K562 (cell line): Measurements from ENCODE around the gene IL1RL1. TPM values are rescaled to one million over a fixed set of nuclear protein-coding genes. Genes with fewer than 3 reads are reported as not detected.

Source experiments
- ATAC-seq: fragments of 200-7000 bp; cut with Tn5 transposase; 3 replicates; pipeline ENCODE4 v1.9.1; 2020; ENCODE audit warnings: moderate library complexity
- BruUV-seq: library from RNA; stranded (reverse); fragments of 400-500 nt; replicated peaks from 2 replicates; lab custom pipeline; 2021; lab: Mats Ljungman, UMichigan
- CTCF ChIA-PET: fragments of 300-600 bp; formaldehyde crosslinking; extraction: SDS; loops from one replicate; lab custom pipeline; 2021; ENCODE audit warnings: low intra/inter-chr PET ratio; lab: Yijun Ruan, JAX
- POLR2A ChIA-PET: fragments of 300-600, 350-650 bp; sonication (Branson Sonifier 250); formaldehyde crosslinking; extraction: SDS; loops from one replicate; lab custom pipeline; 2021; ENCODE audit warnings: antibody characterized with exemption, inconsistent platforms; lab: Yijun Ruan, JAX
- DNase-seq, 4 experiments: peaks; one replicate each; pipeline versions ENCODE4 v3.0.0 to v3.0.0-alpha.2; 2011 to 2018; ENCODE audit warnings: low spot score in 3 of 4, mixed read lengths in 3 of 4; ENCODE audit errors: extremely low read depth in 1 of 4
- FAIRE-seq: peaks from 2 replicates; lab custom pipeline; 2011; peaks lifted over from hg19 to GRCh38; lab: Jason Lieb, UNC
- H2AFZ ChIP-seq: 2 replicates; pipeline ENCODE4 v1.6.0; 2011; ENCODE audit warnings: low read depth, low read length, control low read depth, inconsistent platforms
- H3K27ac ChIP-seq: fragments of 200-600 bp; 3 replicates; pipeline ENCODE4 v1.8.0; 2011; ENCODE audit warnings: low read depth, mild to moderate bottlenecking, control low read depth, inconsistent platforms, low read length, moderate library complexity, mixed read lengths; ENCODE audit errors: extremely low read depth
- H3K27me3 ChIP-seq, 2 experiments: fragments of 300-600 bp in 1 of 2; 2 replicates in 1 of 2; 3 replicates in 1 of 2; pipeline versions ENCODE4 v1.6.0 to v1.8.0; 2011; ENCODE audit warnings: inconsistent platforms in 2 of 2, low read length in 2 of 2, mild to moderate bottlenecking in 1 of 2, mixed read lengths in 1 of 2, moderate library complexity in 1 of 2; ENCODE audit not compliant: control insufficient read depth in 2 of 2, insufficient read depth in 2 of 2
- H3K36me3 ChIP-seq: fragments of 300-600 bp; 3 replicates; pipeline ENCODE4 v1.8.0; 2011; ENCODE audit warnings: mild to moderate bottlenecking, low read length, inconsistent platforms; ENCODE audit not compliant: control insufficient read depth, insufficient read depth
- H3K4me1 ChIP-seq, 2 experiments: fragments of 200-600 bp in 1 of 2; replicated peaks in 1 of 2; 2 replicates in 1 of 2; 3 replicates in 1 of 2; pipeline versions ENCODE4 v1.5.1 to v1.8.0; 2011; ENCODE audit warnings: inconsistent platforms in 2 of 2, low read length in 2 of 2, mild to moderate bottlenecking in 1 of 2, mixed read lengths in 1 of 2, moderate library complexity in 1 of 2; ENCODE audit not compliant: control insufficient read depth in 2 of 2, insufficient read depth in 2 of 2
- H3K4me2 ChIP-seq: 2 replicates; pipeline ENCODE4 v1.6.1; 2011; ENCODE audit warnings: low read length, control low read depth, inconsistent platforms, mixed read lengths; ENCODE audit not compliant: insufficient read depth
- H3K4me3 ChIP-seq: fragments of 200-600 bp; sonication (generic), shearing (Covaris generic); 2 replicates; pipeline ENCODE4 v1.5.1; 2016; ENCODE audit warnings: control low read depth, inconsistent platforms
- H3K79me2 ChIP-seq: fragments of 200-600 bp; 3 replicates; pipeline ENCODE4 v1.8.0; 2011; ENCODE audit warnings: low read length, inconsistent platforms; ENCODE audit not compliant: control insufficient read depth, insufficient read depth
- H3K9ac ChIP-seq, 2 experiments: 2 replicates each; pipeline versions ENCODE4 v1.6.0 to v1.6.1; 2011; ENCODE audit warnings: low read depth in 2 of 2, low read length in 2 of 2, control low read depth in 1 of 2, inconsistent platforms in 1 of 2, mild to moderate bottlenecking in 1 of 2, mixed read lengths in 1 of 2; ENCODE audit not compliant: insufficient read depth in 1 of 2
- H3K9me1 ChIP-seq: one replicate; pipeline ENCODE4 v1.6.0; 2011; ENCODE audit warnings: inconsistent platforms, mild to moderate bottlenecking, low read length, moderate library complexity; ENCODE audit not compliant: control insufficient read depth, insufficient read depth
- H3K9me3 ChIP-seq: replicated peaks from 2 replicates; pipeline ENCODE4 v1.5.1; 2011; ENCODE audit warnings: low read depth, low read length, inconsistent platforms; ENCODE audit not compliant: control insufficient read depth, insufficient read depth
- H4K20me1 ChIP-seq: replicated peaks from 2 replicates; pipeline ENCODE4 v1.6.1; 2011; ENCODE audit warnings: low read length, inconsistent platforms, mixed read lengths; ENCODE audit not compliant: control insufficient read depth, insufficient read depth
- ELF2 ChIP-seq: fragments of 250-450 bp; sonication (Bioruptor Pico); IDR thresholded peaks from 2 replicates; pipeline ENCODE4 v1.5.0; 2021; ENCODE audit warnings: mild to moderate bottlenecking
- FOXK2 ChIP-seq, 2 experiments: fragments of 450-650 bp; IDR thresholded peaks in 1 of 2; conservative IDR thresholded peaks in 1 of 2; 2 replicates each; pipeline ENCODE4 v1.6.1; 2016; ENCODE audit warnings: low read depth in 2 of 2, mild to moderate bottlenecking in 1 of 2
- RBM17 ChIP-seq: fragments of 200-400 bp; formaldehyde crosslinking; IDR thresholded peaks from 2 replicates; pipeline ENCODE4 v1.6.1; 2017; ENCODE audit warnings: low read depth, mild to moderate bottlenecking, low read length, borderline replicate concordance
- SIX5 ChIP-seq, 2 experiments: IDR thresholded peaks; 2 replicates each; pipeline ENCODE4 v1.6.1; 2011; ENCODE audit warnings: low read length in 2 of 2, borderline replicate concordance in 1 of 2, low read depth in 1 of 2, mild to moderate bottlenecking in 1 of 2, moderate library complexity in 1 of 2; ENCODE audit not compliant: insufficient read depth in 1 of 2
- SRSF9 ChIP-seq: fragments of 200-400 bp; formaldehyde crosslinking; IDR thresholded peaks from 2 replicates; pipeline ENCODE4 v1.6.1; 2017; ENCODE audit warnings: low read depth, low read length, borderline replicate concordance
- SUPT5H ChIP-seq: fragments of 450-650 bp; IDR thresholded peaks from 2 replicates; pipeline ENCODE4 v1.6.1; 2016
- WGBS: fragments of 100-300 bp; shearing (Covaris generic); methylation state at CpG from one replicate; pipeline ENCODE4 v1.1.6; 2016; ENCODE audit warnings: low coverage, mixed read lengths; ENCODE audit not compliant: insufficient coverage; ENCODE audit errors: missing lambda C conversion rate; 5-methylcytosine and 5-hydroxymethylcytosine counted together
- in situ Hi-C: fragments of 300-500 bp; cut with MboI; formaldehyde crosslinking; loops from 4 replicates; pipeline ENCODE4 v1.15.0; 2018; ENCODE audit warnings: inconsistent platforms, mixed read lengths
- intact Hi-C: fragments of 100-400 bp; cut with micrococcal nuclease; formaldehyde crosslinking; loops from 2 replicates; pipeline ENCODE4 v1.14.2; 2022
- polyA plus RNA-seq, 8 experiments: library from polyadenylated mRNA; depleted of rRNA in 4 of 8; stranded (reverse) in 5 of 8; unstranded in 3 of 8; fragments of >200 nt; fragmentation: Nextera tagmentation in 2 of 8; fragmentation: Illumina TruSeq in 1 of 8; extraction: Ambion mirVana in 2 of 8; extraction: Trizol in 1 of 8; gene quantifications; 2 replicates each; pipeline versions ENCODE4 v1.2.1 to v1.2.3, GENCODE V29; 2011 to 2014; ENCODE audit warnings: inconsistent platforms in 1 of 8, missing spikeins in 1 of 8
- total RNA-seq, 7 experiments: library from RNA; depleted of rRNA in 6 of 7; stranded (reverse); fragments of >200 nt in 6 of 7; fragmentation: Illumina TruSeq in 2 of 7; extraction: Trizol in 2 of 7; gene quantifications; 2 replicates each; pipeline versions ENCODE4 v1.2.1 to v1.2.3, GENCODE V29; 2011 to 2021; ENCODE audit warnings: low replicate concordance in 1 of 7
- TF ChIP-seq, protein P1 (sequence below): fragments of 450-650 bp; formaldehyde crosslinking; IDR thresholded peaks from 2 replicates; pipeline ENCODE4 v1.4.0; 2020; ENCODE audit warnings: mild to moderate bottlenecking, moderate library complexity

IL1RL1 gene
- total and polyA plus RNA-seq, 9 of the 15 experiments (the other 6 are each of a cell fraction or from before 2014, with no cell fraction given): 0.06 to 3.3 (median 0.59) TPM

DNA sequence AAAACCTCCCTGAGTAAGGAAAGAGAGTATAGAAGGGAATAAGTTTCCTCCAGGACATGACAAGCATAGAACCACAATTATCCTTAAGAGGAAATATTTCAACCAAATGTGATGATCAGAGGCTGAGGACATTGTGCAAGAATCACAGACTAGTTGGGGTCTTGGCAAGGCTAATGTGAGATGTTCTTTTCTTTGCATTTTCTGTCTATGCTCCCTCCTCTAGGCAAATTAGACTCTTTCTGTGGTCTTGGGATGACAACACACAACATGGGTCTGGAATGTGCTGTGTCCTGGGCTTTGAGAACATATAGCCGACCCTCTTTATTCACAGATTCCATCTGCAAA, 32.0 kb upstream of the IL1RL1 start:
- ATAC-seq: no peak
- no peaks in the 10 kb centered on the region for H4K20me1 ChIP-seq
- WGBS: 0% methylated on average over 1 of the region's 1 CpG
- POLR2A ChIA-PET: interaction anchor here (0.6 to 0.9 kb wide), 2 partner anchors 10 to 148 kb away, joined by 3 read pairs; no protein-coding TSS in a partner anchor
- no peaks in the 10 kb centered on the region for H3K79me2 ChIP-seq
- H3K36me3 ChIP-seq: no peaks in the 10 kb centered on the region
- no peak for DNase-seq
- H3K4me1 ChIP-seq: no peaks in the 10 kb centered on the region
- intact Hi-C loops (no loop called here), in situ Hi-C loops (no loop called here)
- TF ChIP-seq FOXK2 (conservative IDR thresholded peaks at IDR 0.05 in 1 of 2, IDR thresholded peaks at IDR 0.05 in 1 of 2; ENCODE audit: low read depth in 2 of 2) (no peak), RBM17 (no peak), SRSF9 (no peak), ELF2 (CRISPR knock-in tag) (no peak), SIX5 (IDR thresholded peaks at IDR 0.05; ENCODE audit: borderline replicate concordance in 1 of 2, insufficient read depth in 1 of 2, low read depth in 1 of 2, low read length in 2 of 2) (no peak), SUPT5H (no peak)
- TF ChIP-seq, protein P1, sequence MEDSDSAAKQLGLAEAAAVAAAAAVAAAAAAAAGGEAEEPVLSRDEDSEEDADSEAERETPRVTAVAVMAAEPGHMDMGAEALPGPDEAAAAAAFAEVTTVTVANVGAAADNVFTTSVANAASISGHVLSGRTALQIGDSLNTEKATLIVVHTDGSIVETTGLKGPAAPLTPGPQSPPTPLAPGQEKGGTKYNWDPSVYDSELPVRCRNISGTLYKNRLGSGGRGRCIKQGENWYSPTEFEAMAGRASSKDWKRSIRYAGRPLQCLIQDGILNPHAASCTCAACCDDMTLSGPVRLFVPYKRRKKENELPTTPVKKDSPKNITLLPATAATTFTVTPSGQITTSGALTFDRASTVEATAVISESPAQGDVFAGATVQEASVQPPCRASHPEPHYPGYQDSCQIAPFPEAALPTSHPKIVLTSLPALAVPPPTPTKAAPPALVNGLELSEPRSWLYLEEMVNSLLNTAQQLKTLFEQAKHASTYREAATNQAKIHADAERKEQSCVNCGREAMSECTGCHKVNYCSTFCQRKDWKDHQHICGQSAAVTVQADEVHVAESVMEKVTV (CRISPR knock-in tag): no peak
- no peak overlapping the region for H3K4me2 ChIP-seq
- CTCF ChIA-PET: interaction anchor here (1.1 kb wide), 1 partner anchor 10 kb away, joined by 3 read pairs; no protein-coding TSS in a partner anchor
- peaks cover 0 to 2% of the 10 kb centered on the region in 2 experiments; a peak in 2 of 5 replicates for H3K27me3 ChIP-seq
- H3K9me3 ChIP-seq: no peaks in the 10 kb centered on the region
- no peaks in the 10 kb centered on the region for H3K9me1 ChIP-seq
- no peak for FAIRE-seq
- no TSS peak for BruUV-seq
- H3K9ac ChIP-seq: no peak overlapping the region
- H3K4me3 ChIP-seq: no peak overlapping the region
- H3K27ac ChIP-seq: no peak overlapping the region
- H2AFZ ChIP-seq: no peak overlapping the region
